ENCODE data around the gene TNRC6C.

- TF ChIP-seq CTCF (IDR thresholded peaks at IDR 0.05) (no peak), POLR2AphosphoS5 (IDR thresholded peaks at IDR 0.05) (no peak)
These were observed 24.6 kb upstream of the TNRC6C start for GRCh38 chr17:77933777-77934398.

All from sigmoid colon (tissue), 4 donors.